Muscle layer of duodenum (tissue), 2 donors: ENCODE data around the gene TMC1.
"Not testable (repeated sequence)": the region's sequence is repeated elsewhere in the genome, so short reads cannot be mapped to it uniquely, and the experiment has no call there.

Source experiments
- H3K27ac ChIP-seq: one replicate; pipeline ENCODE4 v1.7.0; 2013; ENCODE audit warnings: mild to moderate bottlenecking, low read length
- H3K27me3 ChIP-seq: one replicate; pipeline ENCODE4 v1.7.0; 2013; ENCODE audit warnings: low read depth, mild to moderate bottlenecking, control low read depth, low read length
- H3K36me3 ChIP-seq, 2 donors: one replicate each; pipeline ENCODE4 v1.7.0; 2013; ENCODE audit warnings: low read length in 2 of 2, control low read depth in 1 of 2, mild to moderate bottlenecking in 1 of 2; ENCODE audit not compliant: insufficient read depth in 2 of 2, control insufficient read depth in 1 of 2
- H3K4me1 ChIP-seq, 2 donors: one replicate each; pipeline ENCODE4 v1.7.0; 2013; ENCODE audit warnings: low read length in 2 of 2, mild to moderate bottlenecking in 2 of 2, control low read depth in 1 of 2, moderate library complexity in 1 of 2; ENCODE audit not compliant: insufficient read depth in 2 of 2, control insufficient read depth in 1 of 2
- H3K4me3 ChIP-seq, 2 donors: one replicate each; pipeline ENCODE4 v1.7.0; 2013; ENCODE audit warnings: low read length in 2 of 2, low read depth in 1 of 2, mild to moderate bottlenecking in 1 of 2
- H3K9me3 ChIP-seq, 2 donors: one replicate each; pipeline ENCODE4 v1.7.0; 2013; ENCODE audit warnings: low read length in 2 of 2, control low read depth in 1 of 2, mild to moderate bottlenecking in 1 of 2; ENCODE audit not compliant: control insufficient read depth in 1 of 2
- donor health status: healthy.

The TMC1 gene

GRCh38 chr9:72788966-72789735, 267.7 kb downstream of the TMC1 start:
- Histone ChIP-seq H3K9me3 (peaks cover 0 to 1% of the 10 kb centered on the region in 2 donors), H3K27ac (no peak overlapping the region), H3K27me3 (no peaks in the 10 kb centered on the region), H3K4me1 (no peaks in the 10 kb centered on the region), H3K36me3 (no peaks in the 10 kb centered on the region), H3K4me3 (no peak overlapping the region)

GRCh38 chr9:72789885-72790284, 268.5 kb downstream of the TMC1 start:
- H3K4me1 ChIP-seq: no peaks in the 10 kb centered on the region
- H3K36me3 ChIP-seq: no peaks in the 10 kb centered on the region
- no peak overlapping the region for H3K4me3 ChIP-seq
- H3K27me3 ChIP-seq: no peaks in the 10 kb centered on the region
- no peak overlapping the region for H3K27ac ChIP-seq
- H3K9me3 ChIP-seq: no peaks in the 10 kb centered on the region

GRCh38 chr9:72790989-72791388, 269.6 kb downstream of the TMC1 start:
- Histone ChIP-seq H3K27ac (no peak overlapping the region), H3K36me3 (no peaks in the 10 kb centered on the region), H3K27me3 (no peaks in the 10 kb centered on the region), H3K4me3 (no peak overlapping the region), H3K4me1 (no peaks in the 10 kb centered on the region), H3K9me3 (peaks cover 0 to 9% of the 10 kb centered on the region in 2 donors)

GRCh38 chr9:72791436-72791835, 270.0 kb downstream of the TMC1 start:
- Histone ChIP-seq H3K36me3 (no peaks in the 10 kb centered on the region), H3K27me3 (no peaks in the 10 kb centered on the region), H3K9me3 (peaks cover 0 to 12% of the 10 kb centered on the region in 2 donors), H3K27ac (no peak overlapping the region), H3K4me1 (no peaks in the 10 kb centered on the region), H3K4me3 (no peak overlapping the region)

GRCh38 chr9:72794946-72795345, 273.5 kb downstream of the TMC1 start:
- Histone ChIP-seq H3K27ac (no peak overlapping the region), H3K4me3 (no peak overlapping the region), H3K9me3 (peaks cover 0 to 18% of the 10 kb centered on the region in 2 donors), H3K36me3 (no peaks in the 10 kb centered on the region), H3K27me3 (no peaks in the 10 kb centered on the region), H3K4me1 (no peaks in the 10 kb centered on the region)

GRCh38 chr9:72800328-72800994, 279.1 kb downstream of the TMC1 start:
- Histone ChIP-seq H3K36me3 (no peaks in the 10 kb centered on the region), H3K4me1 (no peaks in the 10 kb centered on the region), H3K27me3 (no peaks in the 10 kb centered on the region), H3K4me3 (no peak overlapping the region), H3K27ac (no peak overlapping the region), H3K9me3 (peaks cover 0 to 15% of the 10 kb centered on the region in 2 donors)

GRCh38 chr9:72805238-72805637, 283.8 kb downstream of the TMC1 start:
- Histone ChIP-seq H3K4me3 (no peak overlapping the region), H3K27me3 (no peaks in the 10 kb centered on the region), H3K36me3 (no peaks in the 10 kb centered on the region), H3K9me3 (no peaks in the 10 kb centered on the region), H3K4me1 (no peaks in the 10 kb centered on the region), H3K27ac (no peak overlapping the region)

GRCh38 chr9:72806313-72806809, 285.0 kb downstream of the TMC1 start:
- H3K4me1 ChIP-seq, H3K9me3 ChIP-seq, H3K27ac ChIP-seq, H3K27me3 ChIP-seq, H3K36me3 ChIP-seq, H3K4me3 ChIP-seq: not testable (repeated sequence)

GRCh38 chr9:72807765-72808445, 286.5 kb downstream of the TMC1 start:
- Histone ChIP-seq H3K4me1 (no peaks in the 10 kb centered on the region), H3K9me3 (no peaks in the 10 kb centered on the region), H3K27me3 (no peaks in the 10 kb centered on the region), H3K27ac (no peak overlapping the region), H3K4me3 (no peak overlapping the region), H3K36me3 (no peaks in the 10 kb centered on the region)

- H3K27ac ChIP-seq: no peak overlapping the region
Measured at GRCh38 chr9:72808446-72808768, 287.0 kb downstream of the TMC1 start.

GRCh38 chr9:72809586-72809985, 288.2 kb downstream of the TMC1 start:
- no peaks in the 10 kb centered on the region for H3K9me3 ChIP-seq
- H3K4me3 ChIP-seq: no peak overlapping the region
- H3K27ac ChIP-seq: no peak overlapping the region
- H3K4me1 ChIP-seq: no peaks in the 10 kb centered on the region
- no peaks in the 10 kb centered on the region for H3K36me3 ChIP-seq
- no peaks in the 10 kb centered on the region for H3K27me3 ChIP-seq

More at GRCh38 chr9:72808446-72808768, 287.0 kb downstream of the TMC1 start:
- no peaks in the 10 kb centered on the region for H3K9me3 ChIP-seq
- H3K36me3 ChIP-seq: no peaks in the 10 kb centered on the region
- no peaks in the 10 kb centered on the region for H3K27me3 ChIP-seq
- H3K4me1 ChIP-seq: no peaks in the 10 kb centered on the region
- H3K4me3 ChIP-seq: no peak overlapping the region
